HG03378 (cell line): ENCODE measurements around the gene DUSP14.
"Not testable (repeated sequence)": the region's sequence is repeated elsewhere in the genome, so short reads cannot be mapped to it uniquely, and the experiment has no call there.

Experiments
- ATAC-seq: cut with Tn5 transposase; IDR thresholded peaks from one replicate; pipeline ENCODE4 v1.9.1; 2021; ENCODE audit warnings: mild to moderate bottlenecking, moderate library complexity; ENCODE audit not compliant: unreplicated experiment

Gene DUSP14, protein sequence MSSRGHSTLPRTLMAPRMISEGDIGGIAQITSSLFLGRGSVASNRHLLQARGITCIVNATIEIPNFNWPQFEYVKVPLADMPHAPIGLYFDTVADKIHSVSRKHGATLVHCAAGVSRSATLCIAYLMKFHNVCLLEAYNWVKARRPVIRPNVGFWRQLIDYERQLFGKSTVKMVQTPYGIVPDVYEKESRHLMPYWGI

DNA sequence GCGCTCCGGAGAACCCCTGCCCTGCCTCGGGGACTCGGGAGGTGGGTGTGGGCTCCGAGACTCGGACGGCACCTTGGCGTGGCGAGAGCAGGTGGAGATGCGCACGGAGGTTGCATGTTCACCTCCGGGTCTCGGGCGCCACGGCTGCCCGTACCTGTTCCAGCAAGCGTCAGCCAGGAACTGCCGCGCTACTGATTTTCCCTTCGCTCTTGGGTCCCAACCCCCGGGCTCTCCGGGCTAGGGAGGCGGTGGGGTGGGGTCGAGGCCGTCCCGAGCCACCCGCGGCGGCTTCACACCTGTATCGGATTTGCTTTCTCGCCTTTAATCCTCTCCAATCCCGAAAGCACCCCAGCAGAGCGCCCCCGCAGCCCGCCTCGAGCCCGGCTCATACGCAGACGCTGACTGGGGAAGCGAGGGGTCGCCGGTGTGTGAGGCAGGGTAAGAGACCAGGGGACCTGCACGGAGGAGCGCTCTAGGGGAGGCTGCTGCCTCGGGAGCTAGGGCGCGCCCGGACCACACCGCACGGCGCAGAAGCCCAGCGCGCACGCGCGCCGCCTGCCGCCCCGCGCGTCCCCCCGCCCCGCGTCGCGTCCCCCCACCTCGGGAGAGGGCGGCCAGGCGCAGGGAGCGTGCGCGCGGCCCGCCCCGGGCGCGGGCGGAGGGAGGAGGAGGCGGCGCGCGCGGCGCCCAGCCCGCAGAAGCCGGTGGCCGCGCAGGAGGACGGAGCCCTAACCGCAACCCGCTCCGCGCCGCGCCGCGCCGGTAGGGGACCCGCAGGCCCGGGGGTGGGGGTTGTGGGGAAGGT lies at the start of gene DUSP14:
TSS of gene DUSP14 (plus strand) at position 695 of the 805 bp plus-strand sequence. CDS start 22,382 bp downstream, outside the sequence.
- ATAC-seq: no peak

DNA sequence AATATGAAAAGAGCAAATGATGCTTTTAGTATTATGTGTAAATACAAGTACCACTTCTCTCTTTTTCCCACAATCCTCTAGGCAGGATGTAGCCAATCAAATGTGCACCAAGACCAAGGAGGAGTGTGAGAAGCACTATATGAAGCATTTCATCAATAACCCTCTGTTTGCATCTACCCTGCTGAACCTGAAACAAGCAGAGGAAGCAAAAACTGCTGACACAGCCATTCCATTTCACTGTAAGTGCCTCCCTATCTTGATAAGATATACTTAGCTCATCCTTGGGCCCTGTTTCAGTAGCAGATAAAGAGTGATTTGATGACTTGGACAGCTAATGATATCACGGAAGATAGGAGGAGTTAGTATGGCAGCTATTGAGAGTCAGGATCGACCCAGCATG lies 49.3 kb upstream of the DUSP14 start:
- ATAC-seq: no peak

DNA sequence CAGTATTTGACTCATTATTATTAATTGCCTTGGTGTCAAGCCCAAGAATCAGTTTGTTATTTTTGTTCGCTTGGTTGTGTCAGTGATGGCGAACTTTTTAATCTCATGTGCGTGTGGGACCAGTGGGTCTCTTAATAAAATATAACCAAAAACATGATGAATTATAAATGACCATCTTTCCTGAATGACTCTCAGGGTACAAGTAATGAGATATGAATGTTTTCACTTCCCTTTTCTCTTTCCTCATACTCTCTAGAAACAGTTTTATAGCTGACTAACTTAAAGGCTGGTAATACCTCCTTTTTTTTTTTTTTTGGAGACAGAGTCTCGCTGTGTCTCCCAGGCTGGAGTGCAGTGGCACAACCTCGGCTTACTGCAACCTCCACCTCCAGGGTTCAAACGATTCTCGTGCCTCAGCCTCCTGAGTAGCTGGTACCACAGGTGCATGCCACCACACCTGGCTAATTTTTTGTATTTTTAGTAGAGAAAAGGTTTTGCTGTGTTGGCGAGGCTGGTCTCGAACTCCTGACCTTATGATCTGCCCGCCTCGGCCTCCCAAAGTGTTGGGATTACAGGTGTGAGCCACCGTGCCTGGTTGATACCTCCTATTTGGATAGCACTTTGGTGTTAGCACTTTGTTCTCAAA lies 48.2 kb upstream of the DUSP14 start:
- ATAC-seq: not testable (repeated sequence)

DNA sequence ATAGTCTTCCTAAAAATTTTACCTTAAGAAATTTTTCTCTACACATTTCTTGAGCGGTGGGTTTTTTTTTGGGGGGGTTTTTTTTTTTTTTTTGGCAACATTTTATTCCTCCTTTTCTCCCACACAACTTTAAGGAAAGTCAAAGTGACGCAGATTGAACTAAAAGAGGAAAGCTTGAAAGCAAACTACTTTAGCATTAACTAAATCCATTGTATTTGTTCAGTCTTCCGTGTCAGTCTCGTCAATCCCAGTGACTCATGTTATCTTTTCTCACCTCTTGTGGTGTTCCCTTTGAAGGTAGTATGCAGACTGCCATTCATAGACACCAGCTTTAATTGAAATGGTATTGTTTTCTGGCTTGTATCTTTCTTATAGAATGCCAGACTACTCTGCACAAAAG lies 43.7 kb upstream of the DUSP14 start:
- no peak for ATAC-seq

DNA sequence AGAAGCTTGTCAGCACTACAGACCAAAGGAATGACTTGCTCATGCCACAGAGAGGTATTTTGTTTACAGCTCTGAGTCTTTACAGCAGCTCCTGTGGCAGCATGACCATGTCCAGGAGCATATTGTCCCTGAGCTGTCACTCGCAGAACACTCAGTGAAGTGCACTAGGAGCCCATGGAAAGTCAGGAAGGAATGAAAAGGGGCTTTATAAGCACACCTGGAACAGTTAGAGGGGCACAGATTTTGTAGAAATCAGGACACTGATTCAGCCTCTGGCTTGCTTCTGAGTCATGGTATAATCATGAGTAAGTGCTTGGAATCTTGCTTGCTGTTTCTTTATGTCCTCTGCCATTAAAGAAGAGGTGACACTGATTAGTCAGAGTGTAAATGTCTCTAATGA lies 42.0 kb upstream of the DUSP14 start:
- no peak for ATAC-seq

DNA sequence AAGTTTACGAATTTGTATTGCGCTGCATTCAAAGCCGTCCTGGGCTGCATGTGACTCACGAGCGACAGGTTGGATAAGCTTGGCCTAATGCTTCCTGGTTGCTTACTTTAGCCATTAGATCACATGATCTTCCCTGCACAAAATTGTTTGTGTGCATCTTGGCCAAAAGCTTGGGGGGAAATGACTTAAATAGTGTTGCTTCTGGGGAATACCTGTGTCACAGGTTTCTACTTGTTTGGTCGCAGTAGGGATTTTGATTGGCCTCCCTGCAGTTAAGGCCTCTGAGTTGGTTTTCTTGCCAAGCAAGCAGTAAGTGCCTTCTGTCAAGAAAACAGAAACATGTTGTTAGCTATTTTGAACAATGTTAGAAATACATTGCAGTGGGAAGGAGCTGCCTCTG lies 39.6 kb upstream of the DUSP14 start:
- ATAC-seq: no peak

DNA sequence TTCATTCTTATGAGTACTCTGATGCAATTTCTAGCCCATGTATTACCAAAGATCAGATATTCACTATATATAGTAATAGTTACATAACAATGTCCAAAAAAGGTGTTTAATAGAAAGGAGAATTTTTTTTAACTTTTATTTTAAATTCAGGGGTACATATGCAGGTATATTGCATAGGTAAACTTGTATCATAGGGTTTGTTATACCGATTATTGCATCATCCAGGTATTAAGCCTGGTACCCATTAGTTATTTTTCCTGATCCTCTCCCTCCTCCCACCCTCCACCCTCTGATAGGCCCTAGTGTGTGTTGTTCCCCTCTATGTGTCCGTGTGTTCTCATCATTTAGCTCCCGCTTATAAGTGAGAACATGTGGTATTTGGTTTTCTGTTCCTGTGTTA lies 31.9 kb upstream of the DUSP14 start:
- not testable (repeated sequence) for ATAC-seq

DNA sequence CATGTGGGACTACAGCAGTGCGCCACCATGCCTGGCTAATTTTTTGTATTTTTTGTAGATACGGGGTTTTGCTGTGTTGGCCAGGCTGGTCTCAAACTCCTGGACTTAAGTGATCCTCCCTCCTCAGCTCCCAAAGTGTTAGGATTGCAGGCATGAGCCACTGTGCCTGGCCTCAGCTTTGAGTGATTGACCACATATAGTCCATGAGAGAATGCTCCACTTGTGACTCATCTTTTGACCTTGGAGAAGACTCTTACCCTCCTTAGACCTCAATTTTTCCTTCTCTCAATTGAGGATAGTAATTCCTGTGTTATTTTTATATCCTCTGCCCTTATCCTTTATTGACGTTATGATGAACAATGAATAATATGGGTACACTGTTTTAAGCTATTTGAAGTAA lies 30.9 kb upstream of the DUSP14 start:
- ATAC-seq: no peak

DNA sequence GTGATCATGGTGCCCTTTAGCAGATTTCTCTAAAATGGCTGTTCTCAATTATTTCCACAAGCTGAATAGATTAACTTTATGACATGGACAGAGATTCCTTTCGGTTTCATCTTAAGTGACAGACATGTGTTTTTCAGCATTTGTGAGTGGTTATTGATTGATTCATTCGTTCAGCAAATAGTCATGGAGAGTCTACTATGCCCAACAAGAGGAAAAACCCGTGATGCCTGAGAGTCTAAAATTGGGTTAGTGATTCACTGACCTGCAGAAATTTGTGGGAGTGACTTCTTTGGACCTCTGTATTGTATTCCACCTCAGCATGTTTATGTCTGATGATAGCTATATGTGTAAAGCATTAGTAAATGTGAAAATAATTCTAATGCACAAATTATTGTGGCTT lies 28.0 kb upstream of the DUSP14 start:
- ATAC-seq: no peak

DNA sequence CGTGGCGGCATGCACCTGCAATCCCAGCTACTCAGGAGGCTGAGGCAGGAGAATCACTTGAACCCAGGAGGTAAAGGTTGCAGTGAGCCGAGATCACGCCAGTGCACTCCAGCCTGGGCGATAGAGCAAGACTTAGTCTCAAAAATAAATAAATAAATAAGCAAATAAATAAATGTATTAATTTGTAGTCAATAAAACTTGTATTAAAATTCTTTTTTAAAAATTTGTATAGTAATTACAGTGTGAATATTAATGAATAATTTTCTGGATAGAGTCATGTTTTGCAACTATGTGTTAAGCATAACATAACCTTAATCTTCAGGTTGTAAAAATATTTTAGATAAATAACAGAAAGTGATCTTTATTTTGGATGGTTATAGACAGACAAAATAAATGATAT lies 27.2 kb upstream of the DUSP14 start:
- no peak for ATAC-seq

DNA sequence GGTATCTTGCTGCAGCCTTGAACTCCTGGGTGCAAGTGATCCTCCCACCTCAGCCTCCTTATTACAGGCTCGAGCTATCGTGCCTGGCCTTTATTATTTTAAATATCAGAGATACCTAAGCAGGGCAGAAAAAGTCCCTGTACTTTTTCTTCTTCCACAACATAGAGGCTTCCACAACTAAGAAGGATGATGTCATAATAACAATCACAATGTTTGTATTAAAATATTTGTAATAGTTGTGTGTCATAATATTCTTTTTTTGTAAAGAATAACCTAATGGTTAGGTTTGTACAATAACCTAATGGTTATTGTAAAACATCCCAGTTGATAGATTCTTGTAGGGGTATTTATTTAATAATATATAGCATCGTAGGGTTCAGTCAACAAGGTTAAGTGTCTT lies 26.7 kb upstream of the DUSP14 start:
- ATAC-seq: no peak

DNA sequence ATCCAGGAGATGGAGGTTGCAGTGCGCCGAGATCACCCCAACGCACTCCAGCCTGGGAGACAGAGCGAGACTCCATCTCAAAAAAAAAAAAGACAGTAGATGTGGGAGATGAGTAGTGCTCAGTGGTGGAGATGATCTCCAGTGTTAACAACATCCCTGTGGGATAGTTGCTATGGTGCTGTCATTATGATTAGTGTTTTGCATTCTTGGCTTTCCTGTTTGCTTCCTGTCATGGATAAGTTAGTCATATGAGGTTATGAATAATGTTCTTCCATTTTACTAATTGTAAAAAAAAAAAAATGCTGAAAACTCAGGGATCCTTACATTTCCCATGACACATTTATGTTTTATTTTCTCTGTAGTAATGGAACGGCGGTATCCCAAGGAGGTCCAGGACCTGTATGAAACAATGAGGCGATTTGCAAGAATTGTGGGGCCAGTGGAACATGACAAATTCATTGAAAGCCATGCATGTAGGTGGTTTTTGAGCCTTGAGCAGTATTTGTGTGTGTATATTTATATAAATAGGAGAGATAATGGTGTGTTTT lies 24.5 kb upstream of the DUSP14 start:
- ATAC-seq: no peak

DNA sequence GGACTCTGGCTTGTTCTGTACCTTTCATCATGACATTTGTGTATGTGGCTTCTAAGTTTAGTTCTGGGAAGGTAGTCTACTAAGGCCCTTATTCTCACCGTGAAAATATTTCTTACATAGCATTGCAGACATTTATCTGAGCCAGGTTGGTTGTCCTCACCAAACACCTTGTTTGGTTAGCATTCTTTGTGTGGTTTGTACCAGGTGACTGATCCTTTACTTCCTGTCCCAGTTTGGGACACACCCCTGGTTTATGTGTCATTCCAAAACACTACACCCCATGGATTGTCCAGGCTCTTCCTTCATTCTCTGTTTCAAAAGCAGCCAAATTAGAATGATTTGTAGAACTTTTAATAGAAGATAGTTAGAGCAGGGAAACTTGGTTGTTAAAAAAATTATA lies 23.2 kb upstream of the DUSP14 start:
- no peak for ATAC-seq

DNA sequence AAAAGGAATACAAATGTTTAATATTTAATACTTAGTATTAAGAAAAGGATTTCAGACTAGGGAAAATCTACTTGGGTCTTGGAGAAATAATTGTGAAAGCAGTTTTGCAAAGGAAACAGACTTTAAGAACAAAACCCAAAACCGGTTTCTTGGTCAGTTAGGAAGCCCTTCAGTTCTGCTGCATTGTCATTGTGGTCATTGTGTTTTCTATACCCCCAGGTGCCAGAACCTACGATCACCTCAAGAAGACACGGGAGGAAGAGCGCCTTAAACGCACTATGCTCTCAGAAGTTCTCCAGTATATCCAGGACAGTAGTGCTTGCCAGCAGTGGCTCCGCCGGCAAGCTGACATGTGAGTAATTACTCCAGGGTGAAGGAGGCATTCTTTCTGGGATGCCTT lies 19.5 kb upstream of the DUSP14 start:
- no peak for ATAC-seq

DNA sequence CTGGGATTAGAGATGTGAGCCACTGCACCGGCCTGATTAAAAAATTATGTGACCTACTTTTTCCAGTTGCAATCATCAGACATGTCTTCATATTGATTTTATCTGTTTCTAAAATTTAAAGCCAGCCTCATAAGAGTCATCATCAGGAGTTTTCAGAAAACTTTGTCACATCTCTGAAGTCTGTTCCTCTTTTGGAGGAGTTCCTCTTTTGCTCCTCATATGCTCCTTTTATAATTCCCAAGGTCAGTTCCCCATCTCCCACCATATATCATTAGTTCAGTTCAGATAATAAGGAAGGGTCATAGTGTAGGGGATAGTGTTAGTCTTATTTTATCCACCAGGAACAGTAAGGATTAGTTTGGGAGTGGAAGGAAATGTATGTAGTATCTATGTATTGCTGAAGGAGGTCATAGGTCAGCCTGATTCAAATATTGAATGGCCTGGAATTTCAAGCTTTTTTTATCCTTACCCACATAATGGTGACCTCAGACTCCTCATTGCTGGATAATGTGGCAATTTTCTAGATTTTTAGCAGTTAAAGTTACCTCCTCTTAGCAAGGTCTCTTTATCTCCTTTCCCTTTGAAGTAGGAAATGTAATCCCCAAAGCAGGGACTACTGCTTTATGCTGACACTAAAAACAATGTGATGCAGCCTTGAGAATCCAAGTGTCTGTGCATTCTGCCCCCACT lies 13.8 kb upstream of the DUSP14 start:
- ATAC-seq: no peak

DNA sequence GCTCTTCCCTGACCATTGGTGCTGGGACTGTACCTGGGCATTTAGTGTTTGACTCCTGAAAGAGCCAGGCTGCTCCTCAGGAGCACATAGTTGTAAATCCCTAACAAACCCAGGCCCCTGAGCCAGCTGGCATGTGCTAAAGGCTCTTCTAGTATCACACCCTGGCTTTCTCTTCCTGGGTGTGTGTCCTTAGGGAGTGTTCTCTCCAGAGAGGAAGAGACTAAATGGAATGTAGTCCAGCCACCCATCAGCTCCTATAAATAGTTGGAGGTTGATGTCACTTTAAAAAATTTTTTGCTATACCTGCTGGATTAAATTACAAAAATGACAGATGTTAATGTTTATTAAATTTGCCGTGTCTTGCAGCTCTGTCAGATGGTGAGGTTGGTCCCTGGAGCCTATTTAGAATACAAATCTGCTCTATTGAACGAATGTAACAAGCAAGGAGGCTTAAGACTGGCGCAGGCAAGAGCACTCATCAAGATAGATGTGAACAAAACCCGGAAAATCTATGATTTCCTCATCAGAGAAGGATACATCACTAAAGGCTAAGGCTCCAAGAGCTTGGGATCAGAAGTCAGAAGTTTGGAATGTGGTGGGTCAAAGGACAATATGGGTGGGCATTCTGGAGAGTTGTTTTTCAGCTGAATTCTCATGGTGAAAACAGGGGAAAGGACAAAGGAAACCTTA lies 13.1 kb upstream of the DUSP14 start:
- ATAC-seq: no peak

DNA sequence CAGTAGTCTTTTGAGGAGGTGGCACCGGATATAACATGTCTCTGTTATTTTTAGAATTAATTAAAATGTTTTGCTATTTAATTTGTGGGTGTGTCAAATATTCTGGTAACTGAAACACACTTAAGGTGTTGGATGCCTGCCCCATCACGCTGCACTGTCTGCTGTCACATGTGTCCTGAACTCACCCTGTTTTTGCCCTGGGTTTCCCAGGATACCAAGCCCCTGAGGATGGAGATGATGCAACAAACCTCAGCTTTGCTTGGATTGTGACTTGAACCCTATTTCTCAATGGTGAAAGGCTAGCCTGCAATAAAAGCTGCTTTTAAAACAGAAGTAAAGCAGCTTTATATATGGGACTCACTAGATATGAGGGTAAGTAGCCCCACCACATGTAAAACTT lies 11.5 kb upstream of the DUSP14 start:
- ATAC-seq: no peak

DNA sequence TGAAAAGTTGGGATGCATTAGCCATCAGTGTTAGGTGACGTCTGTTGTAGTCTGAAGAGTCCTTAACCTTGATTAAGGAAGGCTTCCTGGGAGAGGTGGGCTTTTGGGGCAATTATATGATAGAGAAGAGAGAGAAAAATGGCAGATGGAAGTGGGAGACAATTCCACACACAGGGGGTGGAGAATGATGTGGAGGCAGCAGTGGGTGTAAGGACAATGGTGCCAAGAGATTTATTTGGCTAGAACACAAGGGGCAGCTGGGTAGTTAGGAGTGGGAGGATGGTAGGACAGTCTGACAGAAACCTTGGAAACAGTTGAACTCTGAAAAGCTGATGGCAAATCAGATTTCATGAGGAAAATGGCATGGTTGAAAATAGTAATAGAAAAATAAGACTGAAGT lies 10.7 kb upstream of the DUSP14 start:
- no peak for ATAC-seq

DNA sequence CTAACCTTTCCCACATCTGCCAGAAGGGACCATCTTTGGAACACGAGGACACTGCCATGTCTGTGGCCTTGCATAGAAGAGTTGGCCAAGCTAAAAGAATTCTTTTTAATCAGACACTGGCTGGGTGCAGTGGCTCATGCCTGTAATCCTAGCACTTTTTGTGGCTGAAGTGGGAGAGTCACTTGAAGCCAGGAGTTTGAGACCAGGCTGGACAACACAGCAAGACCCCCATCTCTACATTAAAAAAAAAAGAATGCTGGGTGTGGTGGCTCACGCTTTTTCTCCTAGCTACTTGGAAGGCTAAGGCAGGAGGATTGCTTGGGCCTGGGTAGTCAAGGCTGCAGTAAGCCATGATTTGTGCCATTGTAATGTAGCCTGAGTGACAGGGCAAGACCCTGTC lies 9.3 kb upstream of the DUSP14 start:
- no peak for ATAC-seq

DNA sequence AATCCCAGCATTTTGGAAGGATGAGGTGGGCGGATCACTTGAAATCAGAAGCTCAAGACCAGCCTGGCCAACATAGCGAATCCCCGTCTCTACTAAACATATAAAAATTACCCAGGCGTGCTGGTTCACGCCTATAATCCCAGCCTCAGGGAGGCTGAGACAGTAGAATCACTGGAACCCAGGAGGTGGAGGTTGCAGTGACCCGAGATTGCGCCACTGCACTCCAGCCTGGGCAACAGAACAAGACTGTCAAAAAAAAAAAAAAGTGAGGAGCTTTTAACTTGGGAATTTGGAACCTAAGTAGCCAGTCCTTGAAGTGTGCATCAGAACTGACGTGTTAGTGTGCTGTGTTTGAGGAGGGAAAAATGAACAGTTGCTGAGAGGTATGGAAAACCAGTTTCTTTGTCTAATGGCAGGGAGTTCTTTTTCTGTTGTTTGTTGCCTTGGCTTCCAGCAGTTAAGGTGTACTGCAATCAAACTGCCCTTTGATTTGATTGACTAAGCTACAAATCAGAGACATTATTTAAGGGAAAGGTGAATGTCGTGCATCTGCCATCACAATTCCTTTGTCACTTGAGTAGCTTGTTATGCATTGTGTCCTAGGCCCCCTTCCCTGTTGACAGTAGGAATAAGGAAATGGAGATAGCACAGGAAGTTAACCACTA lies 8.6 kb upstream of the DUSP14 start:
- no peak for ATAC-seq
